ENCODE measurements around the gene BAIAP2. TPM values are rescaled to one million over a fixed set of nuclear protein-coding genes. Genes with fewer than 3 reads are reported as not detected.

Gene BAIAP2
- total RNA-seq, 1 experiment from 2014 or later: not detected

GRCh38 chr17:81095383-81095762 is 60.4 kb downstream of the BAIAP2 start:
- H3K4me2 ChIP-seq (ENCODE audit: low read depth, low read length, poor library complexity, severe bottlenecking): no peak overlapping the region
- H4K20me1 ChIP-seq (ENCODE audit: insufficient read depth, low read depth, low read length): peaks cover 11% of the 10 kb centered on the region; the same call in 1 of the 2 replicates
- H2AFZ ChIP-seq (ENCODE audit: low read length): no peak overlapping the region
- H3K27me3 ChIP-seq (ENCODE audit: low read length): no peaks in the 10 kb centered on the region
- no peak overlapping the region for H3K27ac ChIP-seq (ENCODE audit: low read length)
- H3K79me2 ChIP-seq (ENCODE audit: low read length): no peaks in the 10 kb centered on the region
- peak; percentile 56 for DNase-seq
- no peaks in the 10 kb centered on the region for H3K36me3 ChIP-seq (ENCODE audit: insufficient read depth, low read length)
- H3K9me2 ChIP-seq (replicated peaks; ENCODE audit: insufficient read depth, low read length): no peaks in the 10 kb centered on the region
- no peaks in the 10 kb centered on the region for H3K9me3 ChIP-seq (ENCODE audit: low read length)
- H3K4me1 ChIP-seq (ENCODE audit: low read length): peaks cover 8% of the 10 kb centered on the region
- no peak overlapping the region for H3K4me3 ChIP-seq (ENCODE audit: low read length)
- H3K9ac ChIP-seq (ENCODE audit: low read length): no peak overlapping the region

- no peak for DNase-seq
- H2AFZ ChIP-seq (ENCODE audit: low read length): no peak overlapping the region
- H3K27ac ChIP-seq (ENCODE audit: low read length): no peak overlapping the region
- no peaks in the 10 kb centered on the region for H3K9me2 ChIP-seq (replicated peaks; ENCODE audit: insufficient read depth, low read length)
- no peak overlapping the region for H3K4me2 ChIP-seq (ENCODE audit: low read depth, low read length, poor library complexity, severe bottlenecking)
- no peaks in the 10 kb centered on the region for H3K9me3 ChIP-seq (ENCODE audit: low read length)
- H3K4me1 ChIP-seq (ENCODE audit: low read length): peaks cover 8% of the 10 kb centered on the region
- no peaks in the 10 kb centered on the region for H3K79me2 ChIP-seq (ENCODE audit: low read length)
- peaks cover 15% of the 10 kb centered on the region; the same call in 1 of the 2 replicates for H4K20me1 ChIP-seq (ENCODE audit: insufficient read depth, low read depth, low read length)
- no peaks in the 10 kb centered on the region for H3K36me3 ChIP-seq (ENCODE audit: insufficient read depth, low read length)
- H3K9ac ChIP-seq (ENCODE audit: low read length): no peak overlapping the region
- no peaks in the 10 kb centered on the region for H3K27me3 ChIP-seq (ENCODE audit: low read length)
- H3K4me3 ChIP-seq (ENCODE audit: low read length): no peak overlapping the region
Observed at GRCh38 chr17:81096741-81097133, 61.8 kb downstream of the BAIAP2 start.

- H3K36me3 ChIP-seq (ENCODE audit: insufficient read depth, low read length): no peaks in the 10 kb centered on the region
- no peak overlapping the region for H2AFZ ChIP-seq (ENCODE audit: low read length)
- peaks cover 8% of the 10 kb centered on the region for H3K4me1 ChIP-seq (ENCODE audit: low read length)
- peak; percentile 53 for DNase-seq
- H3K79me2 ChIP-seq (ENCODE audit: low read length): no peaks in the 10 kb centered on the region
- H4K20me1 ChIP-seq (ENCODE audit: insufficient read depth, low read depth, low read length): peaks cover 15% of the 10 kb centered on the region; the same call in 1 of the 2 replicates
- H3K9me3 ChIP-seq (ENCODE audit: low read length): no peaks in the 10 kb centered on the region
- H3K4me3 ChIP-seq (ENCODE audit: low read length): no peak overlapping the region
- H3K9me2 ChIP-seq (replicated peaks; ENCODE audit: insufficient read depth, low read length): no peaks in the 10 kb centered on the region
- H3K27me3 ChIP-seq (ENCODE audit: low read length): no peaks in the 10 kb centered on the region
- H3K4me2 ChIP-seq (ENCODE audit: low read depth, low read length, poor library complexity, severe bottlenecking): no peak overlapping the region
- no peak overlapping the region for H3K9ac ChIP-seq (ENCODE audit: low read length)
- H3K27ac ChIP-seq (ENCODE audit: low read length): no peak overlapping the region
Observed at GRCh38 chr17:81097134-81097942, 62.4 kb downstream of the BAIAP2 start.

DNA sequence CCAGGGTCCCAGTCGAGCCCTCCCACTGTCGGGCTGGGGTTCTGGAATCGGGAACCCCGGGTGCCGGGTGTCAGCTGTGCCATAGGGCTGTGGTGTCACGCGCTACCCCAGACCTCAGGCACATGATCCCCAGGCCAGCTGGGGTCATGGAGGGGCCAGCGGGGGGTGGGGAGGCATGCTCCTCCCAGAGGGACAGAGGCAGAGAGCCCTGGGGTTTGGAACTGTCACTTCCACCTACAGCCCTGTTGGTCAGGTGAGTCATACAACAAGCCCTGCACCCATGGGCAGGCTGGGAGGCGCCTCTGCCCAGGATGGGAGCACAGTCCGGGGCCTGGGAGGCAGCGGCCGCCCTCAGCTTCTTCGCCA is 63.0 kb downstream of the BAIAP2 start:
- peaks cover 8% of the 10 kb centered on the region for H3K4me1 ChIP-seq (ENCODE audit: low read length)
- H3K9me2 ChIP-seq (replicated peaks; ENCODE audit: insufficient read depth, low read length): no peaks in the 10 kb centered on the region
- H3K36me3 ChIP-seq (ENCODE audit: insufficient read depth, low read length): no peaks in the 10 kb centered on the region
- H3K4me3 ChIP-seq (ENCODE audit: low read length): no peak overlapping the region
- no peak overlapping the region for H3K4me2 ChIP-seq (ENCODE audit: low read depth, low read length, poor library complexity, severe bottlenecking)
- H3K79me2 ChIP-seq (ENCODE audit: low read length): no peaks in the 10 kb centered on the region
- no peaks in the 10 kb centered on the region for H3K9me3 ChIP-seq (ENCODE audit: low read length)
- H2AFZ ChIP-seq (ENCODE audit: low read length): no peak overlapping the region
- no peak for DNase-seq
- no peak overlapping the region for H3K9ac ChIP-seq (ENCODE audit: low read length)
- H3K27ac ChIP-seq (ENCODE audit: low read length): no peak overlapping the region
- H3K27me3 ChIP-seq (ENCODE audit: low read length): no peaks in the 10 kb centered on the region
- H4K20me1 ChIP-seq (ENCODE audit: insufficient read depth, low read depth, low read length): peaks cover 15% of the 10 kb centered on the region; the same call in 1 of the 2 replicates

GRCh38 chr17:81099888-81100287 is 64.9 kb downstream of the BAIAP2 start:
- Histone ChIP-seq H3K4me3 (ENCODE audit: low read length) (no peak overlapping the region), H4K20me1 (ENCODE audit: insufficient read depth, low read depth, low read length) (peaks cover 15% of the 10 kb centered on the region; the same call in 1 of the 2 replicates), H2AFZ (ENCODE audit: low read length) (no peak overlapping the region), H3K9ac (ENCODE audit: low read length) (no peak overlapping the region), H3K4me2 (ENCODE audit: low read depth, low read length, poor library complexity, severe bottlenecking) (no peak overlapping the region), H3K36me3 (ENCODE audit: insufficient read depth, low read length) (no peaks in the 10 kb centered on the region), H3K9me2 (replicated peaks; ENCODE audit: insufficient read depth, low read length) (no peaks in the 10 kb centered on the region), H3K4me1 (ENCODE audit: low read length) (peaks cover 8% of the 10 kb centered on the region), H3K27ac (ENCODE audit: low read length) (no peak overlapping the region), H3K9me3 (ENCODE audit: low read length) (no peaks in the 10 kb centered on the region), H3K27me3 (ENCODE audit: low read length) (no peaks in the 10 kb centered on the region), H3K79me2 (ENCODE audit: low read length) (no peaks in the 10 kb centered on the region)
- no peak for DNase-seq

GRCh38 chr17:81100668-81101067 is 65.7 kb downstream of the BAIAP2 start:
- H3K9ac ChIP-seq (ENCODE audit: low read length): no peak overlapping the region

GRCh38 chr17:81101614-81102306 is 66.8 kb downstream of the BAIAP2 start:
- H3K4me2 ChIP-seq (ENCODE audit: low read depth, low read length, poor library complexity, severe bottlenecking): no peak overlapping the region
- H3K27ac ChIP-seq (ENCODE audit: low read length): no peak overlapping the region
- no peak overlapping the region for H2AFZ ChIP-seq (ENCODE audit: low read length)
- no peaks in the 10 kb centered on the region for H3K9me2 ChIP-seq (replicated peaks; ENCODE audit: insufficient read depth, low read length)
- H3K9ac ChIP-seq (ENCODE audit: low read length): no peak overlapping the region
- DNase-seq: peak; percentile 93
- H3K36me3 ChIP-seq (ENCODE audit: insufficient read depth, low read length): no peaks in the 10 kb centered on the region
- H3K79me2 ChIP-seq (ENCODE audit: low read length): no peaks in the 10 kb centered on the region
- H3K4me3 ChIP-seq (ENCODE audit: low read length): no peak overlapping the region
- 0 out of 2 replicates have a peak, but pooled peaks cover 5% of the 10 kb centered on the region for H4K20me1 ChIP-seq (ENCODE audit: insufficient read depth, low read depth, low read length)
- no peaks in the 10 kb centered on the region for H3K4me1 ChIP-seq (ENCODE audit: low read length)
- H3K9me3 ChIP-seq (ENCODE audit: low read length): no peaks in the 10 kb centered on the region
- no peaks in the 10 kb centered on the region for H3K27me3 ChIP-seq (ENCODE audit: low read length)

More at GRCh38 chr17:81100668-81101067, 65.7 kb downstream of the BAIAP2 start:
- peaks cover 1% of the 10 kb centered on the region for H3K4me1 ChIP-seq (ENCODE audit: low read length)
- H3K36me3 ChIP-seq (ENCODE audit: insufficient read depth, low read length): no peaks in the 10 kb centered on the region
- no peaks in the 10 kb centered on the region for H3K9me2 ChIP-seq (replicated peaks; ENCODE audit: insufficient read depth, low read length)
- H3K27ac ChIP-seq (ENCODE audit: low read length): no peak overlapping the region
- no peaks in the 10 kb centered on the region for H3K9me3 ChIP-seq (ENCODE audit: low read length)
- H3K27me3 ChIP-seq (ENCODE audit: low read length): no peaks in the 10 kb centered on the region
- H4K20me1 ChIP-seq (ENCODE audit: insufficient read depth, low read depth, low read length): 0 out of 2 replicates have a peak, but pooled peaks cover 10% of the 10 kb centered on the region
- H2AFZ ChIP-seq (ENCODE audit: low read length): no peak overlapping the region
- no peaks in the 10 kb centered on the region for H3K79me2 ChIP-seq (ENCODE audit: low read length)
- H3K4me2 ChIP-seq (ENCODE audit: low read depth, low read length, poor library complexity, severe bottlenecking): no peak overlapping the region
- no peak overlapping the region for H3K4me3 ChIP-seq (ENCODE audit: low read length)
- DNase-seq: no peak

DNA sequence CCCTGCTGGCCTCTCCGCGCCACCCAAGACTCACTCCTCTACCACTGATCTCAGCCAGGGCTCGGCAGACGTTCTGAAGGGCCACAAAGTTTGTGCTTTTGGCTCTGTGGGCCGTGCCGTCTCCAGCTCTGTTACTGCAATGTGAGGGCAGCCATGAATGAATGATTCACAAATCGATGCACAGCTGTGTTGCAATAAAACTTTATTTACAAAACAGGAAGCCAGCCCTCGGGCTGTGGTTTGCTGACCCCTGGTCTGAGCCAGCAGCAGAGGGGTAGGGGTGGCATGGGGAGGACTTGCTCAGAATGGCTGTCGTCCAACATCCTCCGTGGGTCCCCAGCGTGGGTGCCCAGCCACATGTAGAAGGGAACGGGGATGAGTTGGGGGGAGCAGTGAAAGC is 67.4 kb downstream of the BAIAP2 start:
- Histone ChIP-seq H2AFZ (ENCODE audit: low read length) (no peak overlapping the region), H3K27me3 (ENCODE audit: low read length) (no peaks in the 10 kb centered on the region), H3K9me2 (replicated peaks; ENCODE audit: insufficient read depth, low read length) (no peaks in the 10 kb centered on the region), H3K79me2 (ENCODE audit: low read length) (no peaks in the 10 kb centered on the region), H3K4me3 (ENCODE audit: low read length) (no peak overlapping the region), H4K20me1 (ENCODE audit: insufficient read depth, low read depth, low read length) (0 out of 2 replicates have a peak, but pooled peaks cover 4% of the 10 kb centered on the region), H3K9ac (ENCODE audit: low read length) (no peak overlapping the region), H3K9me3 (ENCODE audit: low read length) (no peaks in the 10 kb centered on the region), H3K27ac (ENCODE audit: low read length) (no peak overlapping the region), H3K4me1 (ENCODE audit: low read length) (no peaks in the 10 kb centered on the region), H3K36me3 (ENCODE audit: insufficient read depth, low read length) (no peaks in the 10 kb centered on the region), H3K4me2 (ENCODE audit: low read depth, low read length, poor library complexity, severe bottlenecking) (no peak overlapping the region)
- no peak for DNase-seq

Data from Karpas-422 (cell line).